D341Med (cell line): ENCODE measurements around the gene QTRT2.
A peak's percentile ranks its signal among the peaks of the same experiment; 100 is the strongest.

ENCODE experiments used
- DNase-seq: peaks from one replicate; pipeline ENCODE4 v3.0.0; 2012; ENCODE audit warnings: low spot score

Gene QTRT2

DNA sequence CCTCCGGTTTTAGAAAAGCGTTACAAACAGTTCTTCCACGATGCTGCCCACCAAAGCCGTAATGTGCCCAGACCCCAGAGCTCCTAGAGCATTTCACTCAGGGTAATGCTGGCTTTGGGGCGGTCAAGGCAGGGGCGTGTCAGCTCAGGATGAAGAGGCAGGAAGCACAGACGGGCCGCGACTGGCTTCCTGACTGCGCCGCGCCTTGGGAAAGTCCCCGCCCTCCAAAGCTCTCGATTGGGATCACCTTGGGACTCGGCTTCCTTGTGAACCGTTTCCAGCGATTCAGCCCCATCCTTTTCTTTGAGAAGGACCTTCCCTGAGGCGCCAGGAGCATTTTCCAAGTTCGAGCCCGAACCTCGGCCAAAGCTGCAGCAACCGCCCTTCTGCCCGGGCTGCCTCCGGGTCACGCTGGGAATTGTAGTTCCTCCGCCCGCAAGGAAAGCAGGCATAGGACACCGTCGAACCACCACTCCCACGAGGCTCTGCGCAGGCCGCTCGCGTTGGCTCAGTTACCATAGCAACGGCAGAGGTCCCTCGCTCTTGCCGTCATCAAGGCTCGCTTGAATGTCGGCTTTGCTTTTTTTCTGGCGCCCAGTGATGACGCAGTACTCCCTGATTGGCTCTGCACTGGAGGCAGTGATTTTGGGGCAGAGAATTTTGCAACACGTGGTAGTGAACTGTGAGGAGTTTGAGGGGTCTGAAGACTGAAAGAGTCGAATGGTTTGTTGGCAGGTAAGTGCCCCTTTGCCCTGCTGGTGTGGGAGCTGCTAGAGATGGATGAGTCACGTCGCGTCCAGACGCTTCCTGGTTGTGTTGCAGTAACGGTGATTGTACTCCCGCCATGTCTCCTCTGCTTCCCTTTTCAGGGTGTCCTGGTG is at the start of gene QTRT2, which contains the start of gene CCDC191:
QTRT2 (plus strand) TSS at position 608 of the 881 bp plus-strand sequence. CDS start 8,521 bp downstream, outside the sequence.
CCDC191 (minus strand) TSS at position 397 of the 881 bp plus-strand sequence; CDS start at position 337, 60 bp downstream.
- peak; percentile 96 for DNase-seq

DNA sequence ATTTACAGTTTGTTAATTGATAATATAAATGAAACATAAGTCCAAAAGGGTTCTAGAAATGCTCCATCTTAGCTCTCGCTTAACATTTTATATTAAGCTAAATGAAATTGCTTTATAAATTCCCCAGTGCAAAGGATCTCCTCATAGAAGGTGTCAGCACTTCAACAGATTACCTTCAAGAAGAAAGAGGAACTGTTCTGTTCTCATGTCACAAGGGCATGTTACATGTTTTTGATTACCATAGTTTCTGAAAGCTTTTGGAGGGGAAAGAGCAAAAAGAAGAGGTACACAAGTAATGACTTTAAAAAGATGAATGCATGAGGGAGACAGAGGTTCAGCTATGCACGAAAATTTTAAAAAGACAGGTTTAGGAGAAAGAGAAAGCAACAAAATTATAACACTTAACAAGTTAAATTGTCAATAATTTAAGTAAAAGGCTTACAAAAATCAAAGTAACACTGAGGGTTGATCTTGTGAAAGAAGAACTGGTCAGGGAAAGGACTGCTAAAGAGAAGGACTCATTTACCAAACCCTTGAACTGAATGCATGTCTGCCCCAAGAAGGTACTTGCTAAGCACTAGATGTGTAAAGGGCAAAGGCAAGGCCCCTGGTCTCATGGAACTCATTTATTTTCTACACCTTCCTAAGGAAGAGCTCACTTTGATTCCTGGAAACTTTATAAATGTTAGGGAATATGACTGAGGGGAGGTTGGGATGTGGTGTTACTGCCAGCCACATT is 45.3 kb upstream of the QTRT2 start:
- DNase-seq = no peak

DNA sequence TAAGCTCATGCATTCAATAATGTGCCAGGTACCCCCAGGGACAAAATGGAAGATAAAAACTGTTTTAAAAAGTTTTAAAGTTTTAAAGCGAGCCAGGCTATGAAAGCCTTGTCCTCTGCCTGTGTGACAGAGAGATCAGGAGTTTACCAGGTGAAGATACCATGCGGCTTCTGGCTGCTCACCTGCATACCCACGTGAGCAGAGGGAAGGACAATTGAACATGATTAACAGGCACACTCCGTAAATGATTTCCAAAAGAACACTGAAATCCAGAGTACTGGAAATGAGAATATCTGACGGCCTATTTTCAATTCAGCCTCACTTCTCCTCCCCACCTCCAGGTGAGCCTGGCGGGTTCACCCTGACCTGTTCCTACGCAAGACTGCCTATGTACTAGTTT is 42.3 kb upstream of the QTRT2 start:
- no peak for DNase-seq

DNA sequence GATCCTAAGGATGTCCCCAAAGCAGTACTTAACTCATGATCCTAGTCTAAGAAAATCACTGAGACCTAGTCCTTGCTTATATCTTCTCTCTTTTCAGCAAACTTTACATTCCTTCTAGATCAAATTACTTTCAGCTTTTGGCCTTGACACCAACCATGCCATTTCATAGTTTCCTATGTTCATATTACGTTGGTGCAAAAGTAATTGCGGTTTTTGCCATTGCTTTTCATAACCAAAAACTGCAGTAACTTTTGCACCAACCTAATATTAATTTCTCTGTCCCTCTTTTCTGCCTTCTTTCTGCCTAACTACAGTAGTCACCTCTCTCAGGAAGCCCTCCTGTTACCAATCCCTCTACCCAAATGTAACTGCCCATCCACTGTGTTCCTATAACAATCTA is 37.1 kb upstream of the QTRT2 start:
- no peak for DNase-seq

DNA sequence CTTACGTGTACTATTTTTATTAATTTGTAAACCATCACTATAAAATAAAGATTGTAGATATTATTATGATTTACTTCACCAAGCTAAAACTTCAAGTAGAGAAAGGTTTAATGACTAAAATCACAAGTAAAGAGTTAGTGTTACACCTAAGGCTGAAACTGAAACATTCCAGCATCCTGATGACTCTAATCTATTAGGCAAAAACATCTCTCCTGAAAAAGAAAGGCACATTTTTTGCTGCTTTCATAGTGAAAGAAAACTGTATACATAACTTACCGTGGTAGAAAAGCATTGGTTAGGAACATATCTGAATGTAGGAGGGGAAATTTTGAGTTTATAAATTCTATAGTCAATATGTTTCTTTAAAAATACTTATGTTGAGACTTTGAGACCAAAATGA is 35.6 kb upstream of the QTRT2 start:
- no peak for DNase-seq

DNA sequence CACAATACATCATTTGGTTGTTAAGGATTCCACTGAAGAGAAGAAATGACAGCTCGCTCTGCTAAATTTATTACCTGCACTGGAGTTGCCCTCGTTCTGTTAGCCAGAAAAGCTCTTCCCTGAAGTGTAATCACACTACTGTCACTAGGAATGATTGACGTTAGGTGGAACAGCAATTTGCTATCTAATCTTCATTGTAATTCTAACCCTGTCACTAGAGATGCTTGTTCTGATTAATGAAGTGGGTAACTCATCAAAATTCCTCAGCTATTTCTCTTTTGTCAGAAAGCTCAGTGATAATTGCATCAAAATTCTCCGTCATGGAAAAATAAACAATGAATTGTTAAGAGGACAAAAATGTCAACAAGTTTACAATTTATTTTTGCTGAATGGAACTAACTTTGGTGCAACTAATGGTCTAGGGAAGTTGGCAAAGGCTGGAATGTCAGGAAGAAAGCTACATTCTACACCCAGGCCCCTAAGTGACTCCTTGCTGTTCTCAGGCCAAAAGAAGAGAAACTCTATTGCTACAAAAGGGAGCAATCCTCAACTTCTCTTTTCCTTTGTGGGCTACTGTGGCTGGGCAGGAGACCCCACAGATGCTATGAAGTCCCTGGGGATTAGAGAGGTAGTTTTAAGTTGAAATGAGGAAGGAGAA is 34.3 kb upstream of the QTRT2 start:
- DNase-seq = no peak

DNA sequence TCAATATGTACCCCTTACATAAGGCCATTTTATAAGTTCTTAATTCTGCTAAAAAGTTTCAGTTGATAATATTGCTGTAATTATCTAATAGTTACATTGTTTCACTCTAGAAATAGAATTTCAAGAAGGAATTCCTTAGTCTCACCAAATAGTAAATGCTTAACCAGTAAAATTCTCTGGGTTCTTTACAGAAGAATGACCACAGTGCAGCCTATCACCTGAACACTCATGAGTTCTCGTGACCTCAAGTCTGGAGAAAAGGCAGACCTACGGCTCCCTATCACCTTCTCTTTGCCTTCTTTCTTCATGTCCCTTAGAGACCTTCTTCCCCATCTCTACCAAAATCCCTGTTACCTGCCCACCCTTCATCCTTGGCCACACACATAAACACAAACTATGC is 31.1 kb upstream of the QTRT2 start:
- no peak for DNase-seq

DNA sequence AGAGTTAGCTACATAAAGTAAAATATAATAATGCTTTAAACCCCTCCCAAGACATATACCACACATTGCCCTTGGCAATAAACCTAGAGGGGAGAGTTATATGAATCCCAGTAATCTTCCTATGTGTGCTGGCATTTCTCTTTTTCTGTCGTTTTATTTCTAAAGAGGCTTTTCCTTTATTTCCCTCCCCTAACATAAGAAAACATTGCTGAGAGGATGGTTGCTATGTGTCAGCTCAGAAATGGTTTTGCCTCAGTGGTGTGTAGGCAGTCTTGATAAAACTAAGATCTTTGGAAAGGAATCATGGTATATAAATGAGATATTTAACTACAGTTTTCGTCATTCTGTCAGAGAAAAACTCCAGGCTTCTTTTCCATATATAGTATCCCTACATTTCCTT is 30.2 kb upstream of the QTRT2 start:
- DNase-seq = no peak

DNA sequence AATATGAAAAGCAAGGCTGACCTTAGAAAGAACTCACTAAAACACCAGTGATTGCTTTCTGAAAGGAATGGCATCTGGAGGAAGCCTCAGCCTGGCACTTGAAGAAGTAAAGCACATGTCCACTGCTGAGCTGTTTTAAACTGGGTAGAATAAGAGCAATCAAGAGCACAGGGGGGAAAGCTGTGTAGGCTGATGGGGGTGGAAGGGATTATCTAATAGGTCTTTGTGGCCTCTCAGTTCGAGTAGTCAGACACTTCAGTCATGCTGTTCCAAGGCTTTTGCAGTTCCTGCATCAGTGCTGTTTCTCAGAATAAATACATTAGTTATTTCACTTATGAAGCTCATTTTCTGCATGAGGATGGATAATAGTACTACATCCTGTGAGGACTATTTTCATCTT is 22.8 kb upstream of the QTRT2 start:
- DNase-seq = no peak

DNA sequence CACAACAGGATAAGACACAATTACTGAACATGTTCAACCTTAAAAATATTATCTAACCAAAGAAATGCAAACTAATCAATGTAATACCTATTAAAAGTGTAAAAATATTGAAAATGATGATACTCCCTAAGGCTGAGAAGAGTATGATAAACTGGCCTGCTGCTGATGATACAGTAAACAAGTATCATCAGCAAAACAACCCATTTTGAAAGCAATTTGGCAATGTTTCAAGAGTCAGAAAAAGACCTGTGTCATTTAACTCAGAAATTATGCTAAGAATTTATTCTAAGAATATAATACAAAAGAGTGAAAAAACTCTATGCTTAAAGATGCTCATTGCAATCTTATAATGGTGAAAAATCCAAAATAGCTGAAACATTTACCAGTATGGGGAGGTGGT is 22.3 kb upstream of the QTRT2 start:
- no peak for DNase-seq

DNA sequence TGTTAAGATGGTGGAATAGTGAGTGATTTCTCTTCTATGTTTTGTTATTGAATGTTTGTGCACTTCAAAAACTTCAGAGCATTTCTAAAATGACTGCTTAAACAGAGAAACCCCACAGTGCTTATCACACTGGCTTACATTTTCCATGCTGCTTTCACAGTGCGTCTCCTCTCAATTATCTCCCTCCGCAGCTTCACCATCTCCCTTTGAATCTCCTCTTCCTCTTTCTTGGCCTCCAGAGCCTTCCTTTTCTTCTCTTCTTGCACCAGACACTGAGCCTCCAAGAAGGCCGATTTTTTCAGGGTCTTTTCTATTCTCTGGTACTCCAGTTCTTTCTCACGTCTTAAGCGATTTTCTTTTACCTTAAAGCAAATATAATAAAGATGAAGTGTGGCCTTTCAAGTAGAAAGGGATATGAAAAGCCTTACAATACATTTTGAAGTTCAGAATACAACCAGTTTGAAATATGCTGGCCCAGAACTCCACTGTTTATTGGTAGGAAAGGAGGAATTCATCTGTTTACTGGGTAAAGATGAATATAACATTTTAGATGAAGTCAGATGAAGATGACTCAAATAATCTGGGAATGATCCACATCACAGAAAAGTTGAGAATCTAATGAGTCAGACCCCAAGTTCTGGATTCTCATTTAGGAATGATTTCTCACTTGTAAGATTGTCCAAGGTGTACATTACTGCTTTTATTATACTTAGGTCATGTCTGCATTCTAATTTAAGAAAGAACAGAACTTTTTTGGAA is 21.6 kb upstream of the QTRT2 start:
- DNase-seq = no peak

DNA sequence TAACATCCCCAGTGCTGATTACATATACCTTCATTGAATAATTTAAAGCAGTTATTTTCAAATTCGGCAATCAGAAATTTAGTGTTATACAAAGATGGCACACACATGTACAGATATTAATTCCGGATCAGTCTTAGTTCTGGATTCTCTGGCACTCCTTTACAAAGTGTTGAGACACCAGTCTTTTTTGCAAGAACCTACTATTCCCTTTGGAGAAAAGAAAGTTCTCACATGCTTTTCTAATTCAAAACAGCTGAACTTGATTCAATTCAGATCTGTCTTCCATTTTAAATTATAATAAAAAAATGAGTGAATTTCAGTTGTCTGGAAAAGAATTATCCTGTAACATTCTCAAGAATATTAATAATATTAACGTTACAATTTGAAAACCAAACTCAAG is 20.6 kb upstream of the QTRT2 start:
- DNase-seq = no peak

DNA sequence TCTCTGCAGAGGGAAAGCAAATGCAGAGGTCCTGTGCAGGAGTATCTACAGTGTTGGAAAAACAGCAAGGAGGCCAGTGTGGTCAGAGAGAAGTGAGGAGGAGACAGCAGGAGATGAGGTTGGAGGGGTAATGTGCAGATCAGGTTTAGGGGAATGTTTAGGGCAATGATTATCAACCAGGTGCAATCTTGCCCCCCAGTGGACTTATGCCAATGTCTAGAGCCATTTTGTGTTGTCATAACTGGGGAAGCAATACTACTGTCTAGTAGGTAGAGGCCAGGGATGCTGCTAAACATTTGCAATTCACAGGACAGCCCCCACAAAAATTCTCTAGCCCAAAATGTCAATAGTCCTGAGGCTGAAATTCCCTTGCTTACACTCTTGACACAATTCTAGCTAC is 13.3 kb upstream of the QTRT2 start:
- DNase-seq = no peak

DNA sequence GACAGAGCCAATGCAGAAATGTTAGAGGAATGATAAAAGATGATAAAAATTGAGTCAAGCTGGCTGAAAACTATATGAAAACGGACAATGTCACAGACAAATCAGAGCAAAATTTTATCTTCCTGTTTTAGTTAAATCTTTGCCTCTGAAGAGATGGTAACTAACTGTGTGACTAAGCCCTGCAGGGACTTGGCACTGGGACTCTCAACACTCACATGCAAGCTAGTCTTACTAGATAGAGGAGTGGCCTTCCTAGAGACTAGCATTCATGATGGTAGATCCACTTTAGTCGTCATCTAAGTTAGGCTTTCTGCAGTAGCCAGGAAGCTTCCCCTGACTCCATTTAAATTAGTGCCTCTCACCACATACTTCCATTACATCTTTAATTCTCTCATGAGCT is 4.3 kb upstream of the QTRT2 start:
- DNase-seq = no peak

DNA sequence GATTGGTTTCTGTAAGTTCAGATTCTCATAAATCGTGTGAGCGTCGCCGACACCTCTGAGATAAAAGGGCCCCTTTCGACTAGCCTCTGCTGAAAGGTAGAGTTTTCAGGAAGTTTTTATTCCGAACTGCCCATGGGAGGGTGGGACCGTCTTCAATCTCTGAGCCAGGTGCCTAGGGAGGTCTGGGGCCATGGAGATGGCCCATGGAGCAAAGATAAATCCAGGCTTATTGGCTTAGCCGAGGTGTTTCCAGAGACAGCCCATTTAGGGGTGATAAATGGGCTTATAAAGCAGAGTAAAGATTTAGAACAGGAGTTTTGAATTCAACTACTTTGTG is 442 bp downstream of the QTRT2 start:
- DNase-seq = peak; percentile 50

DNA sequence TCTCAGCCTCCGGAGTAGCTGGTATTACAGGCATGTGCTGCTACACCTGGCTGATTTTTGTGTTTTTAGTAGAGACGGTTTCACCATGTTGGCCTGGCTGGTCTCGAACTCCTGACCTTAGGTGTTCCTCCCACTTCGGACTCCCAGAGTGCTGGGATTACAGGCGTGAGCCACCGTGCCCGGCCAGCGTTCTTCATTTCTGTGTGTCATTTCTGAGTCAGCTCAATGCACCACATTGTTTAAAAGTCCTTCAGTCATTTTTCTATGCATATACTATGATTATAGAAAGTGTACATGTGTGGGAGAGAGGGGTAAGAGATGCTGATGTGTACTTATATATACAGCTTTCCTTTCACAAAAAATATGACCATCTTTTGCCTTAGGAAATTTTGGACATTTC is 2.1 kb downstream of the QTRT2 start:
- no peak for DNase-seq

DNA sequence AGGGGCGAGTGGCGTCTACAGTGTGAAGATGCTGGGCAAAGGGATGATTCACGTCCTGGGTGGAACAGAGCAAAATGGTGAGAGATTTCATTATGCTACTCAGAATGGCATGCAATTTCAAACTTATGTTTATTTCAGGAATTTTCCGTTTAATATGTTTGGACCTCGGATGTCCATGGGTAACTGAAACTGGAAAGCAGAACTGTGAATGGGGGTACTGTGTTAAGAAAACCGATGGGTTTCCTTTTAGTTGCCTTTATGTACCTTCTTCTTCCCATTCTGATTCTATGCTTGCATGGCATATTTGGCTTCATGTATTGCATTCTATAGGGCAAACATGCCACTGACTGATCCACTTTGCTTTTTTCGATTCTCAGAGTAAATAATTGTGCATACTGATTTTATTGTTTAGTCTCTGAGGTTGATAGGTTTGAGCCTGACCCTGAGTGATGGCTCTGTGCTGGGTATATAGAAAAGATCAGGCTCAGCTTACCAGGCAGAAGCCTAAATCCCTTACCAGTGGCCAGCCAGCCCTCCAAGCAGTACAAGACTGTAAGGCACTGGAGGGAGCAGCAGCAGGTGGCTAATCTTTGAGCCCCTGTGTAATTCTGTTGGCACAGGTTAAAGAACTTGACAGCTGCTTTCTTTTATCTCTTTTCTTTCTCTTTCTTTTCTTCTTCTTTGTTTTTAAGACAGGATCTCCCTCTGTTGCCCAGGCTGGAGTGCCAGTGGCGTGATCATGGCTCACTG is 4.5 kb downstream of the QTRT2 start:
- DNase-seq = peak; percentile 54

DNA sequence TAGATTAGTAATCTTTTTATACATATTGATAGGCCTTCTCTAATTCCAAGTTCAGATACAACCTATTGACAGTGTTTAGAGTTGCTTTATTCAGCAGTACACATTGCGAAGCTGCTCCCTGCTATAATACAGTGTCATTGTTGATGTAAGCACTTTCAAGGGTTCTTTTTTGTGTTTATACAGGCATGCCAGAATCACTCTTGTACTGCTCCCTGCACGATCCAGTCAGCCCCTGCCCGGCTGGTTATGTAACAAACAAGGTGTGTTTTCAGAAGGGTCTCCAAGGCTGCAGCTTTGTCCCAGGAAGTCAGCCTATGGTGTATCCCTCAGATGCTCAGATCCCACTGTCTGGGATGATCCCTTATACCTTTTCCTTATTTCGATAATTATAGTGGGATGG is 11.3 kb downstream of the QTRT2 start:
- DNase-seq = no peak

DNA sequence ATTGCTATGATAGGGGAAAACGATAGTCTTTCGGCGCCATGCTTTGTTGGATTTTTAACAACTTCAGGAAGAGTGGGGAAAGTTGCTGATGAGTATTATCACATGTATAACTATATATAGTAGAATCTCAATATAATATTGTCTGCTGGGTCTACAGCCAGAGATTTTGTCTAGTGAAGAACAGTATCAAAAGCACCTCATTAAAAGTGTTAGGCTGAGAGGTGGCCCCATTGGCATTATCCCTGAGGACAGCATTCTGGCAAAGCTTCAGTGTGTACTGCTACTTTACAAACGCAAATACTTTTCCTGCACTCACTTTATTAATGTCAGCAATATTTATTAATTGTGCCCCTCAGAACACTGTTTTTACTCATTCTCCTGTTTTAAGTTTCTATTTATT is 11.8 kb downstream of the QTRT2 start:
- no peak for DNase-seq

DNA sequence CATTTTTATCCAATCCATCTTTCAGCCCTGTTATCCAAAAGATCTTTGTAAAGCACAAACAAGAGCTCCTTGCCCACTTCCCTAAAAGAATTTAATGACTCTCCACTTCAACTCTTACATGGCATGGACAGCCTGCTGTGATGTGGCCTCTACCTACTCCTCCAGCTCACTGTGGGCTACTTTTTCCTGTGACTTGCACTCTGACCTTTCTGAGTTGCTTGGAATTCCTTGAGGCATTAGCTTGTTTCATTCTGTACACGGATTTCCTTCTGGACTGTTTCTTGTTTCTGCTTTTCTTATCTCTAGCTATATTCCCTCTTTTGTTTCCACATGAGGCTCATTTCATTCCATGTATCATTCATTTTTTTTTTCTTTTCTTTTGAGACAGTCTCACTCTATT is 15.2 kb downstream of the QTRT2 start:
- DNase-seq = no peak

DNA sequence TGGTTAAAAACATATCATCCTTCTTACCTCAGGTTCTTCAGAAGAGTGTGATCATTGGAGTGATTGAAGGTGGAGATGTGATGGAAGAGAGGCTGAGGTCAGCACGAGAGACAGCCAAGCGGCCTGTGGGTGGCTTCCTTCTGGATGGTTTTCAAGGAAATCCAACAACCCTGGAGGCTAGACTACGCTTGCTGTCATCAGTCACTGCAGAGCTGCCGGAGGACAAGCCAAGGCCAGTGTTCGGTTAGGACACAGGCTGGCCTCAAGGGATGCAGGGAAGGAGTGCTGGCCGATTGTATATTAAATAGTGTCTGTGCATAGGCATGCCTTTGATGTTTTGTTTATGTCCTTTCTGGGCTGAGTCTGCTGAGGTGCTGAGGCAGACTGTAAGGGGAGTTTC is 20.2 kb downstream of the QTRT2 start:
- DNase-seq = no peak
